Karpas-422 (cell line): Measurements from ENCODE around the gene YDJC. TPM values are rescaled to one million over a fixed set of nuclear protein-coding genes. Genes with fewer than 3 reads are reported as not detected.
"Not testable (repeated sequence)": the region's sequence is repeated elsewhere in the genome, so short reads cannot be mapped to it uniquely, and the experiment has no call there.

Experiments
- DNase-seq: peaks from one replicate; pipeline ENCODE4 v3.0.0-alpha.2; 2015
- H2AFZ ChIP-seq: fragments of 200-600 bp; sonication (generic); 2 replicates; pipeline ENCODE4 v1.6.1; 2014; ENCODE audit warnings: antibody characterized with exemption, low read length, mixed read lengths
- H3K27ac ChIP-seq: fragments of 200-600 bp; sonication (generic); 2 replicates; pipeline ENCODE4 v1.5.1; 2014; ENCODE audit warnings: mild to moderate bottlenecking, low read length, moderate library complexity
- H3K27me3 ChIP-seq: fragments of 200-600 bp; sonication (generic); 2 replicates; pipeline ENCODE4 v1.6.1; 2014; ENCODE audit warnings: low read length, mixed read lengths
- H3K36me3 ChIP-seq: fragments of 200-600 bp; sonication (generic); 2 replicates; pipeline ENCODE4 v1.6.1; 2014; ENCODE audit warnings: low read length, mixed read lengths; ENCODE audit not compliant: insufficient read depth
- H3K4me1 ChIP-seq: fragments of 200-600 bp; sonication (generic); 2 replicates; pipeline ENCODE4 v1.6.1; 2014; ENCODE audit warnings: mild to moderate bottlenecking, low read length, mixed read lengths
- H3K4me2 ChIP-seq: fragments of 200-600 bp; sonication (generic); 2 replicates; pipeline ENCODE4 v1.6.1; 2014; ENCODE audit warnings: low read length, low read depth, mild to moderate bottlenecking; ENCODE audit not compliant: poor library complexity, severe bottlenecking
- H3K4me3 ChIP-seq: fragments of 200-600 bp; sonication (generic); 2 replicates; pipeline ENCODE4 v1.5.1; 2014; ENCODE audit warnings: mild to moderate bottlenecking, antibody characterized with exemption, low read length, mixed read lengths
- H3K79me2 ChIP-seq: fragments of 200-600 bp; sonication (generic); 2 replicates; pipeline ENCODE4 v1.6.1; 2014; ENCODE audit warnings: mild to moderate bottlenecking, low read length, mixed read lengths
- H3K9ac ChIP-seq: fragments of 200-600 bp; sonication (generic); 2 replicates; pipeline ENCODE4 v1.6.0; 2014; ENCODE audit warnings: low read length
- H3K9me2 ChIP-seq: fragments of 200-600 bp; sonication (generic), shearing (Covaris generic); replicated peaks from 2 replicates; pipeline ENCODE4 v1.6.0; 2014; ENCODE audit warnings: mild to moderate bottlenecking, low read length, moderate library complexity; ENCODE audit not compliant: insufficient read depth
- H3K9me3 ChIP-seq: fragments of 300-700, 200-600 bp; sonication (generic); 2 replicates; pipeline ENCODE4 v1.6.1; 2014; ENCODE audit warnings: low read length, mixed read lengths
- H4K20me1 ChIP-seq: fragments of 200-600 bp; sonication (generic); 2 replicates; pipeline ENCODE4 v1.6.1; 2014; ENCODE audit warnings: mild to moderate bottlenecking, antibody characterized with exemption, low read length, low read depth; ENCODE audit not compliant: insufficient read depth
- total RNA-seq: library from RNA; depleted of rRNA; stranded (reverse); fragments of >200 nt; shearing (Covaris generic); gene quantifications from 2 replicates; pipeline ENCODE4 v1.2.3, GENCODE V29; 2014; ENCODE audit warnings: low replicate concordance

YDJC gene
- total RNA-seq, 1 experiment from 2014 or later: 59.1 TPM

- no peak for DNase-seq
- H3K27ac ChIP-seq: no peak overlapping the region
- peaks cover 9% of the 10 kb centered on the region; the same call in 1 of the 2 replicates for H3K4me1 ChIP-seq
- peaks cover 23% of the 10 kb centered on the region for H3K36me3 ChIP-seq
- no peaks in the 10 kb centered on the region for H3K9me2 ChIP-seq
- no peaks in the 10 kb centered on the region for H3K27me3 ChIP-seq
- no peak overlapping the region for H3K9ac ChIP-seq
- H3K9me3 ChIP-seq: no peaks in the 10 kb centered on the region
- peaks cover 94% of the 10 kb centered on the region for H3K79me2 ChIP-seq
- H4K20me1 ChIP-seq: peaks cover 24% of the 10 kb centered on the region
- no peak overlapping the region for H2AFZ ChIP-seq
- H3K4me3 ChIP-seq: no peak overlapping the region
- H3K4me2 ChIP-seq: no peak overlapping the region
Measured at GRCh38 chr22:21598302-21598701, 31.5 kb downstream of the YDJC start.

- H3K27ac ChIP-seq, H3K9ac ChIP-seq, H3K4me2 ChIP-seq, H2AFZ ChIP-seq, H3K4me3 ChIP-seq, H3K4me1 ChIP-seq, H3K27me3 ChIP-seq, H3K9me3 ChIP-seq, H3K9me2 ChIP-seq, DNase-seq: not testable (repeated sequence)
- Histone ChIP-seq H3K79me2 (peaks cover 97% of the 10 kb centered on the region), H4K20me1 (peaks cover 21% of the 10 kb centered on the region; the same call in 1 of the 2 replicates), H3K36me3 (peaks cover 29% of the 10 kb centered on the region)
Measured at GRCh38 chr22:21596356-21597135, 33.3 kb downstream of the YDJC start.

- Histone ChIP-seq H3K27me3 (no peaks in the 10 kb centered on the region), H3K79me2 (peaks cover 97% of the 10 kb centered on the region), H3K4me3 (no peak overlapping the region), H3K27ac (no peak overlapping the region), H2AFZ (no peak overlapping the region), H3K36me3 (peaks cover 29% of the 10 kb centered on the region), H4K20me1 (peaks cover 35% of the 10 kb centered on the region; the same call in 1 of the 2 replicates), H3K9me2 (no peaks in the 10 kb centered on the region), H3K4me2 (no peak overlapping the region), H3K4me1 (peaks cover 16% of the 10 kb centered on the region), H3K9me3 (no peaks in the 10 kb centered on the region), H3K9ac (no peak overlapping the region)
- no peak for DNase-seq
Measured at GRCh38 chr22:21594865-21595452, 34.9 kb downstream of the YDJC start.

GRCh38 chr22:21593406-21594232 lies 36.2 kb downstream of the YDJC start:
- no peak overlapping the region for H3K4me2 ChIP-seq
- H3K9me3 ChIP-seq: no peaks in the 10 kb centered on the region
- H3K27ac ChIP-seq: no peak overlapping the region
- peaks cover 34% of the 10 kb centered on the region; the same call in 1 of the 2 replicates for H4K20me1 ChIP-seq
- H2AFZ ChIP-seq: no peak overlapping the region
- H3K4me3 ChIP-seq: no peak overlapping the region
- no peaks in the 10 kb centered on the region for H3K9me2 ChIP-seq
- peaks cover 97% of the 10 kb centered on the region for H3K79me2 ChIP-seq
- peaks cover 24% of the 10 kb centered on the region for H3K4me1 ChIP-seq
- no peak for DNase-seq
- H3K36me3 ChIP-seq: peaks cover 29% of the 10 kb centered on the region
- H3K27me3 ChIP-seq: no peaks in the 10 kb centered on the region
- no peak overlapping the region for H3K9ac ChIP-seq

- Histone ChIP-seq H3K9me3 (no peaks in the 10 kb centered on the region), H3K4me3 (no peak overlapping the region), H3K9ac (no peak overlapping the region), H3K36me3 (peaks cover 29% of the 10 kb centered on the region), H3K27me3 (no peaks in the 10 kb centered on the region), H3K4me1 (peaks cover 33% of the 10 kb centered on the region), H3K27ac (no peak overlapping the region), H2AFZ (no peak overlapping the region), H3K9me2 (no peaks in the 10 kb centered on the region), H4K20me1 (peaks cover 38% of the 10 kb centered on the region), H3K79me2 (peaks cover 97% of the 10 kb centered on the region), H3K4me2 (no peak overlapping the region)
- no peak for DNase-seq
Measured at GRCh38 chr22:21592422-21592821, 37.4 kb downstream of the YDJC start.

GRCh38 chr22:21591695-21592094 lies 38.1 kb downstream of the YDJC start:
- Histone ChIP-seq H3K4me1 (peaks cover 39% of the 10 kb centered on the region), H3K27ac (peak overlapping the region; percentile 28; the same call in 1 of the 2 replicates), H3K36me3 (peaks cover 29% of the 10 kb centered on the region), H3K4me2 (no peak overlapping the region), H3K27me3 (no peaks in the 10 kb centered on the region), H3K9ac (no peak overlapping the region), H3K79me2 (peaks cover 97% of the 10 kb centered on the region), H2AFZ (no peak overlapping the region), H3K9me2 (no peaks in the 10 kb centered on the region), H3K4me3 (no peak overlapping the region), H3K9me3 (no peaks in the 10 kb centered on the region), H4K20me1 (peaks cover 39% of the 10 kb centered on the region)
- DNase-seq: no peak

GRCh38 chr22:21590809-21591641 lies 38.8 kb downstream of the YDJC start:
- Histone ChIP-seq H3K79me2 (peaks cover 97% of the 10 kb centered on the region), H3K9ac (no peak overlapping the region), H3K4me1 (peaks cover 44% of the 10 kb centered on the region), H3K9me2 (no peaks in the 10 kb centered on the region), H3K4me2 (peak overlapping the region; percentile 12), H4K20me1 (peaks cover 39% of the 10 kb centered on the region), H3K36me3 (peaks cover 29% of the 10 kb centered on the region), H3K9me3 (no peaks in the 10 kb centered on the region), H3K4me3 (no peak overlapping the region), H3K27ac (peak overlapping the region; percentile 28; the same call in 1 of the 2 replicates), H2AFZ (no peak overlapping the region), H3K27me3 (no peaks in the 10 kb centered on the region)
- DNase-seq: peak; percentile 90
